ENCODE data around the gene LENG8.

- TF ChIP-seq CTCF (IDR thresholded peaks at IDR 0.05; ENCODE audit: control extremely low read depth in 1 of 3, insufficient read depth in 1 of 3, low read depth in 1 of 3, low read length in 3 of 3) = no peak
- no peak for TF ChIP-seq POLR2A (IDR thresholded peaks at IDR 0.05; ENCODE audit: control extremely low read depth in 1 of 2, low read depth in 2 of 2, low read length in 2 of 2)
- TF ChIP-seq, protein P1, sequence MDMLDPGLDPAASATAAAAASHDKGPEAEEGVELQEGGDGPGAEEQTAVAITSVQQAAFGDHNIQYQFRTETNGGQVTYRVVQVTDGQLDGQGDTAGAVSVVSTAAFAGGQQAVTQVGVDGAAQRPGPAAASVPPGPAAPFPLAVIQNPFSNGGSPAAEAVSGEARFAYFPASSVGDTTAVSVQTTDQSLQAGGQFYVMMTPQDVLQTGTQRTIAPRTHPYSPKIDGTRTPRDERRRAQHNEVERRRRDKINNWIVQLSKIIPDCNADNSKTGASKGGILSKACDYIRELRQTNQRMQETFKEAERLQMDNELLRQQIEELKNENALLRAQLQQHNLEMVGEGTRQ (IDR thresholded peaks at IDR 0.05; ENCODE audit: low read length) = no peak
Observed at GRCh38 chr19:54489766-54490165, 40.8 kb downstream of the LENG8 start.

Measured in H1 (cell line).